ENCODE data around the gene SEPTIN3.

The SEPTIN3 gene, protein sequence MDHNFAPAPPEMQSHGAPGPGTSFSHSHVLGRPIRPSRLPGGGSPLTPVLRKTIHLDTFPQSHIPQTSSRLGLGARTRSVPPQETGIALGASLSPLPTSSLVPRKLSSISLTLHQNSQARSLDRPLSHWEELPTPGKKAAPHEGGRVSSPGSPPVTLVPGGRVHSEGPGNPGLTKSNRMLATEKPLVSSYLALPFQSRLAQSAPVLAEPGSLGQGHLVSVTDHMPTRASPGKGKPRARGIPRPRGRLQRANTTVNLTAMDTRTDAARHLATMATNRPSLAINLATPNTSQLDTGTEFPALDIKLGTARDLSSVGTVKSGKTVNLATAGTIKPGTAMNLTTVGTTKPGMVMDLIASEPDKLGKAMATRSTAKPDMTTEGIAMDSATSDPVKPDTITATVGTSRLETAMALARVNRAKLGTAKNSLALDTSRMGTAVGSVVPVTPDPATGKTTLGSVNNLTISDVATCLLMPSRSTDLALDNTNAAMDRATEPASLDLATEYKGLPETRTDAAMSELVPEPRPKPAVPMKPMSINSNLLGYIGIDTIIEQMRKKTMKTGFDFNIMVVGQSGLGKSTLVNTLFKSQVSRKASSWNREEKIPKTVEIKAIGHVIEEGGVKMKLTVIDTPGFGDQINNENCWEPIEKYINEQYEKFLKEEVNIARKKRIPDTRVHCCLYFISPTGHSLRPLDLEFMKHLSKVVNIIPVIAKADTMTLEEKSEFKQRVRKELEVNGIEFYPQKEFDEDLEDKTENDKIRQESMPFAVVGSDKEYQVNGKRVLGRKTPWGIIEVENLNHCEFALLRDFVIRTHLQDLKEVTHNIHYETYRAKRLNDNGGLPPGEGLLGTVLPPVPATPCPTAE

GRCh38 chr22:41969110-41969646 lies at the start of gene SEPTIN3:
Gene SEPTIN3 (plus strand): TSS chr22:41969443. CDS start chr22:41971493, 2,050 bp downstream.
- H3K36me3 ChIP-seq (replicated peaks), result no peaks in the 10 kb centered on the region
- no peak within 1 kb of the TSS for H3K27ac ChIP-seq
- H3K27me3 ChIP-seq (replicated peaks), result peaks cover 2% of the 10 kb centered on the region
- TF ChIP-seq CTCF (IDR thresholded peaks at IDR 0.05; ENCODE audit: low read depth, low read length, missing control alignments), result no peak
- no peak for DNase-seq
- H3K4me3 ChIP-seq (ENCODE audit: low read depth, low read length), result no peak within 1 kb of the TSS
- in situ Hi-C loops (cut with HindIII; ENCODE audit: low pct_ligation_motif_present, low sequenced_read_pairs), result no loop called here

GRCh38 chr22:41920271-41920976 lies 48.8 kb upstream of the SEPTIN3 start:
- no peak for DNase-seq
- Histone ChIP-seq H3K36me3 (replicated peaks) (no peaks in the 10 kb centered on the region), H3K27me3 (replicated peaks) (peaks cover 13% of the 10 kb centered on the region), H3K4me3 (ENCODE audit: low read depth, low read length) (no peak overlapping the region), H3K27ac (no peak overlapping the region)
- no peak for TF ChIP-seq CTCF (IDR thresholded peaks at IDR 0.05; ENCODE audit: low read depth, low read length, missing control alignments)
- in situ Hi-C loops (cut with HindIII; ENCODE audit: low pct_ligation_motif_present, low sequenced_read_pairs), result no loop called here

DNA sequence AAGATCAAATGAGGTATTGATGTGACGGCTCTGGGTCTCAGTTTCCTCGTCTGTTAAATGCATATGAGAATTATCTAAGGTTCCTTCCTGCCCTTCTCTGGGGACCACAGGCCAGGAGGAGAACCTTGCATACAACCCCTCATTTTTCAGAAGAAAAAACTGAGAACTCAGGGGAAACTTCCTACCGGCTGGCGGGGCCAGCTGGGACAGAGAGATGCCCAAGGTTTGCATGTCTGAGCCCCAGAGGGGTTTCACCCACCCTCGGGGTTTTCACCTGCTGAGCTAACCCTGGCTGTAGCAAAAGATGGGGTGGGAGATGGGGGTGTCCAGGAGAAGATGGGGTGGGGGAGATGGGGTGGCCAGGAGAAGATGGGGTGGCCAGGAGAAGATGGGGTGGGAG lies 46.9 kb upstream of the SEPTIN3 start:
- no peak for TF ChIP-seq CTCF (IDR thresholded peaks at IDR 0.05; ENCODE audit: low read depth, low read length, missing control alignments)
- peaks cover 7% of the 10 kb centered on the region for H3K27me3 ChIP-seq (replicated peaks)
- no peak overlapping the region for H3K4me3 ChIP-seq (ENCODE audit: low read depth, low read length)
- no peak overlapping the region for H3K27ac ChIP-seq
- H3K36me3 ChIP-seq (replicated peaks), result no peaks in the 10 kb centered on the region
- no peak for DNase-seq
- in situ Hi-C loops (cut with HindIII; ENCODE audit: low pct_ligation_motif_present, low sequenced_read_pairs), result no loop called here

- no peak overlapping the region for H3K4me3 ChIP-seq (ENCODE audit: low read depth, low read length)
- H3K27ac ChIP-seq, result no peak overlapping the region
- in situ Hi-C loops (cut with HindIII; ENCODE audit: low pct_ligation_motif_present, low sequenced_read_pairs), result no loop called here
- DNase-seq, result no peak
- no peaks in the 10 kb centered on the region for H3K36me3 ChIP-seq (replicated peaks)
- H3K27me3 ChIP-seq (replicated peaks), result peaks cover 7% of the 10 kb centered on the region
- no peak for TF ChIP-seq CTCF (IDR thresholded peaks at IDR 0.05; ENCODE audit: low read depth, low read length, missing control alignments)
Observed at GRCh38 chr22:41922940-41923594, 46.2 kb upstream of the SEPTIN3 start.

- Histone ChIP-seq H3K27me3 (replicated peaks) (peaks cover 7% of the 10 kb centered on the region), H3K4me3 (ENCODE audit: low read depth, low read length) (no peak overlapping the region), H3K36me3 (replicated peaks) (no peaks in the 10 kb centered on the region), H3K27ac (no peak overlapping the region)
- no peak for TF ChIP-seq CTCF (IDR thresholded peaks at IDR 0.05; ENCODE audit: low read depth, low read length, missing control alignments)
- in situ Hi-C loops (cut with HindIII; ENCODE audit: low pct_ligation_motif_present, low sequenced_read_pairs), result no loop called here
- no peak for DNase-seq
Observed at GRCh38 chr22:41923595-41924276, 45.5 kb upstream of the SEPTIN3 start.
